ENCODE measurements around the gene NFATC2.

The NFATC2 gene

GRCh38 chr20:51402201-51402600 is 140.3 kb downstream of the NFATC2 start:
- no peak overlapping the region for H3K27ac ChIP-seq
- in situ Hi-C loops (cut with HindIII; ENCODE audit: low pct_ligation_motif_present, low sequenced_read_pairs): no loop called here
- DNase-seq: no peak
- H3K27me3 ChIP-seq (replicated peaks): no peaks in the 10 kb centered on the region
- H3K4me3 ChIP-seq (ENCODE audit: low read depth, low read length): no peak overlapping the region
- H3K36me3 ChIP-seq (replicated peaks): peaks cover 3% of the 10 kb centered on the region
- TF ChIP-seq CTCF (IDR thresholded peaks at IDR 0.05; ENCODE audit: low read depth, low read length, missing control alignments): no peak

- no peak overlapping the region for H3K27ac ChIP-seq
- no peak for TF ChIP-seq CTCF (IDR thresholded peaks at IDR 0.05; ENCODE audit: low read depth, low read length, missing control alignments)
- peaks cover 3% of the 10 kb centered on the region for H3K36me3 ChIP-seq (replicated peaks)
- no peak for DNase-seq
- no peaks in the 10 kb centered on the region for H3K27me3 ChIP-seq (replicated peaks)
- H3K4me3 ChIP-seq (ENCODE audit: low read depth, low read length): no peak overlapping the region
- in situ Hi-C loops (cut with HindIII; ENCODE audit: low pct_ligation_motif_present, low sequenced_read_pairs): no loop called here
These were observed 141.0 kb downstream of the NFATC2 start for GRCh38 chr20:51401496-51401895.

- DNase-seq: no peak
- no peak overlapping the region for H3K4me3 ChIP-seq (ENCODE audit: low read depth, low read length)
- no peak overlapping the region for H3K27ac ChIP-seq
- H3K27me3 ChIP-seq (replicated peaks): no peaks in the 10 kb centered on the region
- no peak for TF ChIP-seq CTCF (IDR thresholded peaks at IDR 0.05; ENCODE audit: low read depth, low read length, missing control alignments)
- in situ Hi-C loops (cut with HindIII; ENCODE audit: low pct_ligation_motif_present, low sequenced_read_pairs): no loop called here
- peaks cover 3% of the 10 kb centered on the region for H3K36me3 ChIP-seq (replicated peaks)
These were observed 142.2 kb downstream of the NFATC2 start for GRCh38 chr20:51400051-51400926.

- Histone ChIP-seq H3K27ac (no peak overlapping the region), H3K36me3 (replicated peaks) (peaks cover 3% of the 10 kb centered on the region)
- in situ Hi-C loops (cut with HindIII; ENCODE audit: low pct_ligation_motif_present, low sequenced_read_pairs): no loop called here
These were observed 143.3 kb downstream of the NFATC2 start for GRCh38 chr20:51399006-51399890.

GRCh38 chr20:51398552-51398951 is 144.0 kb downstream of the NFATC2 start:
- H3K27ac ChIP-seq: no peak overlapping the region

More at GRCh38 chr20:51399006-51399890, 143.3 kb downstream of the NFATC2 start:
- no peak for DNase-seq
- H3K27me3 ChIP-seq (replicated peaks): no peaks in the 10 kb centered on the region
- TF ChIP-seq CTCF (IDR thresholded peaks at IDR 0.05; ENCODE audit: low read depth, low read length, missing control alignments): no peak
- H3K4me3 ChIP-seq (ENCODE audit: low read depth, low read length): no peak overlapping the region

More at GRCh38 chr20:51398552-51398951, 144.0 kb downstream of the NFATC2 start:
- no peak for TF ChIP-seq CTCF (IDR thresholded peaks at IDR 0.05; ENCODE audit: low read depth, low read length, missing control alignments)
- peaks cover 3% of the 10 kb centered on the region for H3K36me3 ChIP-seq (replicated peaks)
- in situ Hi-C loops (cut with HindIII; ENCODE audit: low pct_ligation_motif_present, low sequenced_read_pairs): no loop called here
- DNase-seq: no peak
- H3K4me3 ChIP-seq (ENCODE audit: low read depth, low read length): no peak overlapping the region
- no peaks in the 10 kb centered on the region for H3K27me3 ChIP-seq (replicated peaks)
